HepG2 (cell line): Measurements from ENCODE around the gene DUS1L. TPM values are rescaled to one million over a fixed set of nuclear protein-coding genes. Genes with fewer than 3 reads are reported as not detected.

ENCODE experiments used
- ATAC-seq: fragments of 200-7000 bp; cut with Tn5 transposase; 3 replicates; pipeline ENCODE4 v1.9.1; 2020; ENCODE audit warnings: mild to moderate bottlenecking, moderate library complexity
- BruUV-seq: library from RNA; stranded (reverse); fragments of 400-500 nt; replicated peaks from 2 replicates; lab custom pipeline; 2021; lab: Mats Ljungman, UMichigan
- CTCF ChIA-PET: fragments of 300-600 bp; formaldehyde crosslinking; extraction: SDS; loops from one replicate; lab custom pipeline; 2021; ENCODE audit warnings: low total read pairs, inconsistent platforms, low intra/inter-chr PET ratio; lab: Yijun Ruan, JAX
- POLR2A ChIA-PET: fragments of 350-600 bp; sonication (Branson Sonifier 250); formaldehyde crosslinking; loops from one replicate; lab custom pipeline; 2020; ENCODE audit warnings: antibody characterized with exemption, inconsistent platforms; lab: Yijun Ruan, JAX
- DNase-seq: peaks from one replicate; pipeline ENCODE4 v3.0.0-alpha.2; 2015; ENCODE audit warnings: low spot score
- FAIRE-seq: peaks from 3 replicates; lab custom pipeline; 2011; peaks lifted over from hg19 to GRCh38; lab: Jason Lieb, UNC
- H2AFZ ChIP-seq: one replicate; pipeline ENCODE4 v1.6.1; 2011; ENCODE audit warnings: low read length, inconsistent platforms
- H3K27ac ChIP-seq: fragments of 300-600 bp; 3 replicates; pipeline ENCODE4 v1.8.0; 2011; ENCODE audit warnings: mixed run types, mild to moderate bottlenecking, mixed read lengths, low read length, inconsistent platforms; ENCODE audit not compliant: insufficient read depth; ENCODE audit errors: extremely low read length
- H3K27me3 ChIP-seq, 2 experiments: fragments of 200-600 bp in 1 of 2; 2 replicates in 1 of 2; 3 replicates in 1 of 2; pipeline versions ENCODE4 v1.6.0 to v1.8.0; 2011; ENCODE audit warnings: low read length in 2 of 2, mild to moderate bottlenecking in 2 of 2, moderate library complexity in 2 of 2, inconsistent platforms in 1 of 2; ENCODE audit not compliant: insufficient read depth in 2 of 2, control insufficient read depth in 1 of 2
- H3K36me3 ChIP-seq, 2 experiments: fragments of 200-600 bp in 1 of 2; replicated peaks in 1 of 2; 2 replicates in 1 of 2; 3 replicates in 1 of 2; pipeline versions ENCODE4 v1.5.1 to v1.8.0; 2011; ENCODE audit warnings: low read length in 2 of 2, inconsistent platforms in 1 of 2; ENCODE audit not compliant: insufficient read depth in 2 of 2, control insufficient read depth in 1 of 2
- H3K4me1 ChIP-seq: 2 replicates; pipeline ENCODE4 v1.5.1; 2012; ENCODE audit warnings: low read length, inconsistent platforms; ENCODE audit not compliant: insufficient read depth
- H3K4me2 ChIP-seq: 2 replicates; pipeline ENCODE4 v1.6.0; 2011; ENCODE audit warnings: low read depth, low read length, inconsistent platforms
- H3K4me3 ChIP-seq, 3 experiments: fragments of 200-600 bp in 1 of 3; sonication (generic), shearing (Covaris generic) in 1 of 3; replicated peaks in 1 of 3; 2 replicates each; pipeline ENCODE4 v1.5.1; 2011 to 2016; ENCODE audit warnings: low read length in 3 of 3, inconsistent platforms in 2 of 3, low read depth in 2 of 3, mild to moderate bottlenecking in 2 of 3, control low read depth in 1 of 3, mixed read lengths in 1 of 3; ENCODE audit not compliant: insufficient read depth in 1 of 3
- H3K79me2 ChIP-seq: one replicate; pipeline ENCODE4 v1.6.1; 2011; ENCODE audit warnings: low read length, inconsistent platforms; ENCODE audit not compliant: insufficient read depth
- H3K9ac ChIP-seq: 2 replicates; pipeline ENCODE4 v1.6.0; 2011; ENCODE audit warnings: mild to moderate bottlenecking, low read depth, low read length, inconsistent platforms; ENCODE audit not compliant: insufficient read depth
- H3K9me3 ChIP-seq: 2 replicates; pipeline ENCODE4 v1.5.1; 2012; ENCODE audit warnings: mild to moderate bottlenecking, low read length
- H4K20me1 ChIP-seq: 2 replicates; pipeline ENCODE4 v1.6.0; 2011; ENCODE audit warnings: inconsistent platforms, mild to moderate bottlenecking, low read length, moderate library complexity; ENCODE audit not compliant: insufficient read depth
- AGO1 ChIP-seq: fragments of 200-400 bp; formaldehyde crosslinking; IDR thresholded peaks from 2 replicates; pipeline ENCODE4 v1.6.1; 2017; ENCODE audit warnings: mild to moderate bottlenecking, low read depth, low read length, moderate library complexity; ENCODE audit not compliant: poor library complexity, severe bottlenecking
- AGO2 ChIP-seq: fragments of 200-400 bp; formaldehyde crosslinking; optimal IDR thresholded peaks from 2 replicates; pipeline ENCODE3; 2017; ENCODE audit warnings: mild to moderate bottlenecking, low read depth, low read length, moderate library complexity
- GABPB1 ChIP-seq: IDR thresholded peaks from 2 replicates; pipeline ENCODE4 v1.6.1; 2016; ENCODE audit warnings: mild to moderate bottlenecking, missing genetic modification reagents, moderate library complexity, missing compliant biosample characterization
- HNRNPK ChIP-seq: fragments of 200-400 bp; formaldehyde crosslinking; IDR thresholded peaks from 2 replicates; pipeline ENCODE4 v1.6.1; 2018; ENCODE audit warnings: low read length, low read depth, moderate library complexity, mild to moderate bottlenecking; ENCODE audit not compliant: poor library complexity, severe bottlenecking
- HNRNPLL ChIP-seq: fragments of 200-400 bp; formaldehyde crosslinking; IDR thresholded peaks from 2 replicates; pipeline ENCODE4 v1.6.1; 2017; ENCODE audit warnings: mild to moderate bottlenecking, low read depth, low read length; ENCODE audit not compliant: poor library complexity, severe bottlenecking
- MYC ChIP-seq: sonication (generic); formaldehyde crosslinking; IDR thresholded peaks from 2 replicates; pipeline ENCODE4 v1.9.0; 2021; ENCODE audit warnings: missing genetic modification reagents, borderline replicate concordance
- PHF20 ChIP-seq: sonication (generic); formaldehyde crosslinking; IDR thresholded peaks from 2 replicates; pipeline ENCODE4 v1.5.0; 2020; ENCODE audit warnings: mild to moderate bottlenecking, missing genetic modification reagents
- RBFOX2 ChIP-seq: fragments of 200-400 bp; formaldehyde crosslinking; IDR thresholded peaks from 2 replicates; pipeline ENCODE4 v1.6.1; 2017; ENCODE audit warnings: low read depth, mild to moderate bottlenecking, low read length
- SMAD3 ChIP-seq: sonication (generic); formaldehyde crosslinking; IDR thresholded peaks from 2 replicates; pipeline ENCODE4 v1.4.0; 2020; ENCODE audit warnings: missing genetic modification reagents
- TCF12 ChIP-seq, 2 experiments: fragments of 450-650 bp in 1 of 2; sonication (generic) in 1 of 2; formaldehyde crosslinking in 1 of 2; IDR thresholded peaks; 2 replicates each; pipeline versions ENCODE4 v1.6.1 to v1.8.0; 2017 to 2022; ENCODE audit warnings: antibody characterized with exemption in 1 of 2, mild to moderate bottlenecking in 1 of 2, missing genetic modification reagents in 1 of 2, moderate library complexity in 1 of 2
- WGBS: methylation state at CpG from one replicate; pipeline ENCODE4 v1.1.6; 2017; ENCODE audit warnings: low lambda C conversion rate; 5-methylcytosine and 5-hydroxymethylcytosine counted together
- in situ Hi-C: cut with HindIII; loops from 2 replicates; pipeline ENCODE4 v1.10.0; 2017; ENCODE audit warnings: low pct_unique_long_range_greater_than_20kb; ENCODE audit not compliant: extremely low pct_ligation_motif_present
- intact Hi-C: fragments of 100-400 bp; cut with micrococcal nuclease; formaldehyde crosslinking; loops from one replicate; pipeline ENCODE4 v1.10.0; 2022; ENCODE audit not compliant: unreplicated experiment
- polyA plus RNA-seq, 8 experiments: library from polyadenylated mRNA; depleted of rRNA in 3 of 8; stranded (reverse) in 7 of 8; unstranded in 1 of 8; fragments of >200 nt; fragmentation: Illumina TruSeq in 4 of 8; extraction: Trizol in 4 of 8; gene quantifications; 2 replicates each; pipeline versions ENCODE4 v1.2.1 to v1.2.3, GENCODE V29; 2011 to 2016; ENCODE audit warnings: low read depth in 4 of 8, missing spikeins in 1 of 8, mixed read lengths in 1 of 8; ENCODE audit not compliant: insufficient read depth in 1 of 8
- total RNA-seq, 5 experiments: library from RNA; depleted of rRNA; stranded (reverse); fragments of >200 nt; fragmentation: Illumina TruSeq; extraction: Trizol; gene quantifications; 2 replicates each; pipeline ENCODE4 v1.2.3, GENCODE V29; 2016; ENCODE audit warnings: low read depth in 1 of 5
- TF ChIP-seq, protein P1 (sequence below): sonication (generic); formaldehyde crosslinking; IDR thresholded peaks from 2 replicates; pipeline ENCODE4 v1.4.0; 2020; ENCODE audit warnings: mild to moderate bottlenecking, low read depth, missing genetic modification reagents
- TF ChIP-seq, protein P2 (sequence below): sonication (generic); formaldehyde crosslinking; IDR thresholded peaks from 2 replicates; pipeline ENCODE4 v1.5.1; 2020; ENCODE audit warnings: mild to moderate bottlenecking, missing genetic modification reagents, moderate library complexity
- TF ChIP-seq, protein P3 (sequence below): sonication (generic); formaldehyde crosslinking; IDR thresholded peaks from 2 replicates; pipeline ENCODE4 v1.4.0; 2020; ENCODE audit warnings: missing genetic modification reagents, borderline replicate concordance

The DUS1L gene
- total and polyA plus RNA-seq, 2 of the 13 experiments (the other 11 are each of a cell fraction or from before 2014, with no cell fraction given), result 81.0 to 109 TPM

DNA sequence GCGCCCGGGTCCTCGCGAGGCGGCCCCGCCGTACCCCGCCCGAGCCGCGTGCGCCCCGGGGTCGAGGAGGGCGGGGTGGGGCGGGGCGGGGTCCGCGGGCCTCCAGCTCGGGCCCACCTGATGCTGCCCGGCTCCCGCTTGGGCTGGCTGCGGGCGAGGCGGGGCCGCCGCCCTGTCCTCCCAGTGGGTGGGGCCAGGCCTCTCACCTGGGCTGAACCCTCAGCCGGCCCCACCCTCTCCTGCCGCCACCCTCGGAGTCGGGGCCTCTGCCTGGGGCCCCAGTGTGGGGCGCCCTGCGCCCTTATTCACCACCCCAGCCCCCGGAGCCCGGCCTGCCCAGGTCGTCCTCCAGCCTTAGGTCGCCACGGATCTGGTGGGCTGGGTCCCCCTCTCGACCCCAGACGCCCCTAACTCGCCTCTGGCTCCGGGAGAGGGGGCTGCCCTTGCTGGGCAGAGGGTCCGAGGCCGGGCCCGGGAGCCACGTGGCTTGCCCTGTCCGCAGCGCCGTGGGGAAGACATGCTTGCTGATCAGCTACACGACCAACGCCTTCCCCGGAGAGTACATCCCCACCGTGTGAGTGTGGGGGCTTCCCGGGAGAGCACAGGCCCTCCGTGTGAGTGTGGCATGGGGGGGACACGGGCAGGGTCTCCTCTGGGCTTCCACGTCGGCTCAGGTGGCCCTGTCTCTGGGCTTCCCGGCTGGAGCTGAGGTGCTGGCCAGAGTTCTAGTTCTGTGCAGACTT is 33.5 kb downstream of the DUS1L start:
- no peak overlapping the region for H3K9ac ChIP-seq

More for the DNA sequence above, 33.5 kb downstream of the DUS1L start:
- WGBS, result 87% methylated on average over 33 of the region's 59 CpGs
- Histone ChIP-seq H3K27ac (no peak overlapping the region), H3K9me3 (no peaks in the 10 kb centered on the region), H3K4me3 (peak overlapping the region in 1 of 3 experiments; percentile 21; a peak in 1 of 6 replicates), H3K79me2 (peaks cover 13% of the 10 kb centered on the region), H4K20me1 (peaks cover 19% of the 10 kb centered on the region), H3K27me3 (no peaks in the 10 kb centered on the region), H3K36me3 (peaks cover 16 to 22% of the 10 kb centered on the region in 2 experiments), H3K4me1 (peaks cover 22% of the 10 kb centered on the region), H2AFZ (no peak overlapping the region), H3K4me2 (peak overlapping the region; percentile 39)
- no peak for DNase-seq
- ATAC-seq, result peak; percentile 2; the same call in 1 of the 3 replicates
- ChIA-PET POLR2A (interaction anchor here (1.0 to 6.2 kb wide), 4 partner anchors 9 to 70 kb away, joined by 3 to 112 read pairs (median 3); partner anchors contain the start of genes CENPX and LRRC45), CTCF (no interaction called here)
- TF ChIP-seq, protein P1, sequence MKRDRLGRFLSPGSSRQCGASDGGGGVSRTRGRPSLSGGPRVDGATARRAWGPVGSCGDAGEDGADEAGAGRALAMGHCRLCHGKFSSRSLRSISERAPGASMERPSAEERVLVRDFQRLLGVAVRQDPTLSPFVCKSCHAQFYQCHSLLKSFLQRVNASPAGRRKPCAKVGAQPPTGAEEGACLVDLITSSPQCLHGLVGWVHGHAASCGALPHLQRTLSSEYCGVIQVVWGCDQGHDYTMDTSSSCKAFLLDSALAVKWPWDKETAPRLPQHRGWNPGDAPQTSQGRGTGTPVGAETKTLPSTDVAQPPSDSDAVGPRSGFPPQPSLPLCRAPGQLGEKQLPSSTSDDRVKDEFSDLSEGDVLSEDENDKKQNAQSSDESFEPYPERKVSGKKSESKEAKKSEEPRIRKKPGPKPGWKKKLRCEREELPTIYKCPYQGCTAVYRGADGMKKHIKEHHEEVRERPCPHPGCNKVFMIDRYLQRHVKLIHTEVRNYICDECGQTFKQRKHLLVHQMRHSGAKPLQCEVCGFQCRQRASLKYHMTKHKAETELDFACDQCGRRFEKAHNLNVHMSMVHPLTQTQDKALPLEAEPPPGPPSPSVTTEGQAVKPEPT (CRISPR knock-in tag), result no peak
- peak; percentile 55 for TF ChIP-seq HNRNPK
- no peak for TF ChIP-seq TCF12 (IDR thresholded peaks at IDR 0.05)
- TF ChIP-seq TCF12 (CRISPR knock-in tag; IDR thresholded peaks at IDR 0.05), result 0 out of 2 replicates have a peak, but pooled peaks have one; percentile 25
- TF ChIP-seq PHF20, result no peak
- TF ChIP-seq MYC (CRISPR knock-in tag), result 0 out of 2 replicates have a peak, but pooled peaks have one; percentile 19
- peak; percentile 69 for TF ChIP-seq RBFOX2
- peak; percentile 20; the same call in 1 of the 2 replicates for TF ChIP-seq GABPB1
- TF ChIP-seq, protein P2, sequence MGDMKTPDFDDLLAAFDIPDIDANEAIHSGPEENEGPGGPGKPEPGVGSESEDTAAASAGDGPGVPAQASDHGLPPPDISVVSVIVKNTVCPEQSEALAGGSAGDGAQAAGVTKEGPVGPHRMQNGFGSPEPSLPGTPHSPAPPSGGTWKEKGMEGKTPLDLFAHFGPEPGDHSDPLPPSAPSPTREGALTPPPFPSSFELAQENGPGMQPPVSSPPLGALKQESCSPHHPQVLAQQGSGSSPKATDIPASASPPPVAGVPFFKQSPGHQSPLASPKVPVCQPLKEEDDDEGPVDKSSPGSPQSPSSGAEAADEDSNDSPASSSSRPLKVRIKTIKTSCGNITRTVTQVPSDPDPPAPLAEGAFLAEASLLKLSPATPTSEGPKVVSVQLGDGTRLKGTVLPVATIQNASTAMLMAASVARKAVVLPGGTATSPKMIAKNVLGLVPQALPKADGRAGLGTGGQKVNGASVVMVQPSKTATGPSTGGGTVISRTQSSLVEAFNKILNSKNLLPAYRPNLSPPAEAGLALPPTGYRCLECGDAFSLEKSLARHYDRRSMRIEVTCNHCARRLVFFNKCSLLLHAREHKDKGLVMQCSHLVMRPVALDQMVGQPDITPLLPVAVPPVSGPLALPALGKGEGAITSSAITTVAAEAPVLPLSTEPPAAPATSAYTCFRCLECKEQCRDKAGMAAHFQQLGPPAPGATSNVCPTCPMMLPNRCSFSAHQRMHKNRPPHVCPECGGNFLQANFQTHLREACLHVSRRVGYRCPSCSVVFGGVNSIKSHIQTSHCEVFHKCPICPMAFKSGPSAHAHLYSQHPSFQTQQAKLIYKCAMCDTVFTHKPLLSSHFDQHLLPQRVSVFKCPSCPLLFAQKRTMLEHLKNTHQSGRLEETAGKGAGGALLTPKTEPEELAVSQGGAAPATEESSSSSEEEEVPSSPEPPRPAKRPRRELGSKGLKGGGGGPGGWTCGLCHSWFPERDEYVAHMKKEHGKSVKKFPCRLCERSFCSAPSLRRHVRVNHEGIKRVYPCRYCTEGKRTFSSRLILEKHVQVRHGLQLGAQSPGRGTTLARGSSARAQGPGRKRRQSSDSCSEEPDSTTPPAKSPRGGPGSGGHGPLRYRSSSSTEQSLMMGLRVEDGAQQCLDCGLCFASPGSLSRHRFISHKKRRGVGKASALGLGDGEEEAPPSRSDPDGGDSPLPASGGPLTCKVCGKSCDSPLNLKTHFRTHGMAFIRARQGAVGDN (CRISPR knock-in tag), result peak; percentile 32
- TF ChIP-seq, protein P3, sequence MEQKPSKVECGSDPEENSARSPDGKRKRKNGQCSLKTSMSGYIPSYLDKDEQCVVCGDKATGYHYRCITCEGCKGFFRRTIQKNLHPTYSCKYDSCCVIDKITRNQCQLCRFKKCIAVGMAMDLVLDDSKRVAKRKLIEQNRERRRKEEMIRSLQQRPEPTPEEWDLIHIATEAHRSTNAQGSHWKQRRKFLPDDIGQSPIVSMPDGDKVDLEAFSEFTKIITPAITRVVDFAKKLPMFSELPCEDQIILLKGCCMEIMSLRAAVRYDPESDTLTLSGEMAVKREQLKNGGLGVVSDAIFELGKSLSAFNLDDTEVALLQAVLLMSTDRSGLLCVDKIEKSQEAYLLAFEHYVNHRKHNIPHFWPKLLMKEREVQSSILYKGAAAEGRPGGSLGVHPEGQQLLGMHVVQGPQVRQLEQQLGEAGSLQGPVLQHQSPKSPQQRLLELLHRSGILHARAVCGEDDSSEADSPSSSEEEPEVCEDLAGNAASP (CRISPR knock-in tag), result 0 out of 2 replicates have a peak, but pooled peaks have one; percentile 25
- peak; percentile 19 for TF ChIP-seq HNRNPLL
- TF ChIP-seq AGO1, result peak; percentile 63
- no peak for TF ChIP-seq SMAD3
- TF ChIP-seq AGO2, result peak; percentile 95
- in situ Hi-C loops, result no loop called here
- intact Hi-C loops, result no loop called here
- FAIRE-seq, result no peak
- no TSS peak for BruUV-seq
